Upper lobe of right lung (tissue), 1 donor: ENCODE results near the gene APLP2. TPM values are rescaled to one million over a fixed set of nuclear protein-coding genes. Genes with fewer than 3 reads are reported as not detected.

ENCODE experiments used
- ATAC-seq: fragments of 200-7000 bp; cut with Tn5 transposase; one replicate; pipeline ENCODE4 v1.9.1; 2020; ENCODE audit warnings: mild to moderate bottlenecking, moderate library complexity
- DNase-seq: peaks from one replicate; pipeline ENCODE4 v3.0.0-alpha.2; 2020
- H3K27ac ChIP-seq: fragments of 200-600 bp; one replicate; pipeline ENCODE4 v1.8.0; 2022
- H3K27me3 ChIP-seq: fragments of 200-600 bp; one replicate; pipeline ENCODE4 v1.8.0; 2022; ENCODE audit warnings: mild to moderate bottlenecking
- H3K36me3 ChIP-seq: fragments of 200-600 bp; one replicate; pipeline ENCODE4 v1.8.0; 2022
- H3K4me1 ChIP-seq: fragments of 200-600 bp; one replicate; pipeline ENCODE4 v1.8.0; 2022
- H3K4me3 ChIP-seq: fragments of 200-600 bp; one replicate; pipeline ENCODE4 v1.8.0; 2022; ENCODE audit warnings: mild to moderate bottlenecking
- H3K9me3 ChIP-seq: fragments of 200-600 bp; one replicate; pipeline ENCODE4 v1.8.0; 2022
- intact Hi-C: fragments of 100-400 bp; cut with DNase I; formaldehyde crosslinking; loops from one replicate; pipeline ENCODE4 v1.11.0; 2022
- total RNA-seq: library from RNA; stranded (reverse); fragmentation: NEBNext Ultra II Directional; extraction: Animal tissue kit (Norgen Biotek cat#: 25700); gene quantifications from one replicate; pipeline ENCODE4 v1.2.1, GENCODE V29; 2021
- TF ChIP-seq, protein P1 (sequence below): fragments of 200-600 bp; IDR thresholded peaks from one replicate; pipeline ENCODE4 v1.8.0; 2022; ENCODE audit warnings: antibody characterized with exemption
- donor health status: DM: no; HTN: yes; CAD: no; lungs with severe emphysema.

The APLP2 gene
- total RNA-seq, 1 donor from 2014 or later: 726 TPM

DNA sequence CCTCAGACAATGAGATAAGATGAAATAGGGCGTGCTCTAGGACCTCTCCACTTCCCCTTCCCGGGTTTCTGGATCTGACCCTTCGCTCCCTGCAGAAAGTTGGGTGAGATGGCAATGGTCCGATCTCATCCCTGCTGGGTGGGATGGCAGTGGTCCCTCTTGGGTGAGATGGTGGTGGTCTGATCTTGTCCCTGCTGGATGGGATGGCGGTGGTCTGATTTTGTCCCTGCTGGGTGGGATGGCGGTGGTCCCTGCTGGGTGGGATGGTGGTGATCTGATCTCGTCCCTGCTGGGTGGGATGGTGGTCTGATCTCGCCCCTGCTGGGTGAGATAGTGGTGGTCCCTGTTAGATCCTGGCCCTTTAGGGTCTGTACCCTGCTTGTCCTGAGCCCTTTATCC, 111.2 kb downstream of the APLP2 start:
- Histone ChIP-seq H3K27me3 (no peaks in the 10 kb centered on the region), H3K27ac (no peak overlapping the region), H3K4me1 (peaks cover 35% of the 10 kb centered on the region), H3K9me3 (no peaks in the 10 kb centered on the region), H3K4me3 (no peak overlapping the region), H3K36me3 (no peaks in the 10 kb centered on the region)
- ATAC-seq (peak; percentile 10), DNase-seq (no peak)
- TF ChIP-seq, protein P1, sequence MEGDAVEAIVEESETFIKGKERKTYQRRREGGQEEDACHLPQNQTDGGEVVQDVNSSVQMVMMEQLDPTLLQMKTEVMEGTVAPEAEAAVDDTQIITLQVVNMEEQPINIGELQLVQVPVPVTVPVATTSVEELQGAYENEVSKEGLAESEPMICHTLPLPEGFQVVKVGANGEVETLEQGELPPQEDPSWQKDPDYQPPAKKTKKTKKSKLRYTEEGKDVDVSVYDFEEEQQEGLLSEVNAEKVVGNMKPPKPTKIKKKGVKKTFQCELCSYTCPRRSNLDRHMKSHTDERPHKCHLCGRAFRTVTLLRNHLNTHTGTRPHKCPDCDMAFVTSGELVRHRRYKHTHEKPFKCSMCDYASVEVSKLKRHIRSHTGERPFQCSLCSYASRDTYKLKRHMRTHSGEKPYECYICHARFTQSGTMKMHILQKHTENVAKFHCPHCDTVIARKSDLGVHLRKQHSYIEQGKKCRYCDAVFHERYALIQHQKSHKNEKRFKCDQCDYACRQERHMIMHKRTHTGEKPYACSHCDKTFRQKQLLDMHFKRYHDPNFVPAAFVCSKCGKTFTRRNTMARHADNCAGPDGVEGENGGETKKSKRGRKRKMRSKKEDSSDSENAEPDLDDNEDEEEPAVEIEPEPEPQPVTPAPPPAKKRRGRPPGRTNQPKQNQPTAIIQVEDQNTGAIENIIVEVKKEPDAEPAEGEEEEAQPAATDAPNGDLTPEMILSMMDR: no peak
- intact Hi-C loops: no loop called here

DNA sequence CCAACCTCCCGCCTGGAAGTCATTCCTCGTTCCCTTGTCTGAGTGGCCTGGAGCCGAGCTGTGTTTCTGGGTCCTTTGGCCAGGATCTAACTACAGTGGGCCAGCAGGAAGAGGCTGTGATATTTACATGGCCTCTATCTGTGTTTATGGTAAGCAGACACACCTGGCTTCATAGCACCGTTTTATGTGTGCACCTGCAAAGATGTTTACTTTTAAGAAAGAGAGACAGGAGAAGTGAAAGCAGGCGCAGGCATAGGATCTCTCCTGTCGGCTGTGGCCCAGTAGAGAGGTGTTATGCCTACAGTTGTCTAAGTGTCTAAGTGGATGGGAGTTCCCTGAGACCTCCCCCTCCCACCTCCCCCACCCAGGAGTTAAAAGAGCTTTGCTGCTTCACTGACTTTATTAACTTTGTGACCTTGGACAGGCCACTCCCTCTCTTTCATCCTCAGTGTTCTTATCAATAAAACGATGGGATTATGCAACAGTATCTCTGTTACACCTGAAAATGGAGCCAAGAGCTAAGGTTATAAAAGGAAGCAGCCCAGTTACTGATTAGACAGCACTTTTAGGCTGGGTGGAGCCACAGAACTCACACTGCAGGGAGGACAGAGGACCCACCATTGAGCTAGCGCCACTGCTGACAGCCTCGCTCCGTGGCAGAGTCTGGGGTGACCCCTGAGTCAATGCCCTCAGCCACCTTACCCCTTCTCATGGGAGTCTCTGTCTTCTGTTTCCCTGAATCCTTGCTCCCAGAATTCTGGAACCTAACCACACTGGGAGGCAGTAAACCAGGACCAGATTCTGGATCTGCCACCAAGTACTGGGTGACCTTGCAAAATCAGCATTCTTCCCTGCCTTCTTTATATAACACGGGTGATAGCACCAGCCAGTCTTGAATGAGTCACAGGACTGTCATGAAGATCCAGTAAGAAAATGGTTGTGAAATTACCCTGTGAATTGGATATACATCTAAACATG, 111.9 kb downstream of the APLP2 start:
- ATAC-seq (peak; percentile 72), DNase-seq (no peak)
- Histone ChIP-seq H3K4me1 (peaks cover 35% of the 10 kb centered on the region), H3K36me3 (no peaks in the 10 kb centered on the region), H3K27me3 (no peaks in the 10 kb centered on the region), H3K9me3 (no peaks in the 10 kb centered on the region), H3K4me3 (no peak overlapping the region), H3K27ac (no peak overlapping the region)
- intact Hi-C loops: no loop called here
- TF ChIP-seq, protein P1: no peak

DNA sequence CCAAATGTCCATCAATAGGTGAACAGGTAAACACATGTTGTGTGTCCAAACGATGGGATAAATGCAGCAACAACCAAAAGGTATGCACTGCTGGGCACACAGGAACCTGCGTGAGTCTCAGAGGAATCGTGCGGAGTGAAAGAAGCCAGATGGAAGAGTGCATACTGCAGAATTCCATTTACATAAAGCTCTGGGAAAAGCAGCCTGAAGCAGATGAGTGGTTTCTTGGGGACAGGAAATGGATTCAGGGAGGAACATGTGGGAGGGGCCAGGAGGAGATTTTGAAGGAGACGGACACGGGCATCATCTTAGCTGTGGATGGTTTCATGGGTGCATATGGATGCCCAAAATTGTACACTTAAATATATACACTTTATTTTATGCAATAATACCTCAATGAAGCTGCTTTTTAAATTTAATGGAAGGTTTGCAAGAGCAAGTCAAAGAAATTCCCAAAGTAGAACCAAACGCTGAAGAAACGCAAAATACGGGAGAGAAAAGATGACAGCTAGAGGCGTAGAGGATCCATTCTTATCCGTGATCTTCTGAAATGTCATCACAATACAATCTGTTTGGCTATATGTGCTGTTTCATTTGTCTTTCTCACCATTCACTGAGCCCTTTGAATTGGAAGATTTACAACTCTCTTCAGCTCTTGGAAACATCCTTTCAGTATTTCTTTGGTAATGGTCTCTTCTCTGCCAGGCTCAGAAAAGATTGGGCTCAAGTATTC, 114.3 kb downstream of the APLP2 start:
- DNase-seq (no peak), ATAC-seq (no peak)
- H3K9me3 ChIP-seq: no peaks in the 10 kb centered on the region
- H3K4me3 ChIP-seq: no peak overlapping the region
- H3K36me3 ChIP-seq: no peaks in the 10 kb centered on the region
- intact Hi-C loops: no loop called here
- H3K27ac ChIP-seq: no peak overlapping the region
- peaks cover 28% of the 10 kb centered on the region for H3K4me1 ChIP-seq
- H3K27me3 ChIP-seq: no peaks in the 10 kb centered on the region
- TF ChIP-seq, protein P1: no peak

DNA sequence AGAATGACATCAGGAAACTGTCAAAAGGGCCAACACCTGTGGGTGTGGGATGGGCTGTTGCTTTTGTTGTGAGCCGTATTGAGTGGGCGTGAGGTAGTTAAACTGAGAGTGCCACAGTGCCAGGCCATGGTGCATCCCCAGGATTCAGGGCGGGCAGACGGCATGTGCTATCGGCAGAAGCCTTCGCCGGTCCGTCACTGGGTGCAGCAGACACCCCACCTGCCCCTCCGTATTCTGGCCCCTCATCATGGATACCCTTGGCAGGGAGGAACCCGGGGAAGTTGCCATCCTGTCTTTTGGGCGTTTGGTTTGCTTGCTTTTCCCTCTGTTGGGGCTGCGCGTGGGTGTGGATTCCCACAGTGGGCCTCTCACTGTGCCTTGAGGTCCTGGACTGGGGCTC, 117.4 kb downstream of the APLP2 start:
- Histone ChIP-seq H3K4me1 (peaks cover 2% of the 10 kb centered on the region), H3K9me3 (no peaks in the 10 kb centered on the region), H3K27me3 (no peaks in the 10 kb centered on the region), H3K36me3 (no peaks in the 10 kb centered on the region), H3K4me3 (no peak overlapping the region), H3K27ac (no peak overlapping the region)
- intact Hi-C loops: no loop called here
- TF ChIP-seq, protein P1: no peak
- ATAC-seq (no peak), DNase-seq (no peak)

DNA sequence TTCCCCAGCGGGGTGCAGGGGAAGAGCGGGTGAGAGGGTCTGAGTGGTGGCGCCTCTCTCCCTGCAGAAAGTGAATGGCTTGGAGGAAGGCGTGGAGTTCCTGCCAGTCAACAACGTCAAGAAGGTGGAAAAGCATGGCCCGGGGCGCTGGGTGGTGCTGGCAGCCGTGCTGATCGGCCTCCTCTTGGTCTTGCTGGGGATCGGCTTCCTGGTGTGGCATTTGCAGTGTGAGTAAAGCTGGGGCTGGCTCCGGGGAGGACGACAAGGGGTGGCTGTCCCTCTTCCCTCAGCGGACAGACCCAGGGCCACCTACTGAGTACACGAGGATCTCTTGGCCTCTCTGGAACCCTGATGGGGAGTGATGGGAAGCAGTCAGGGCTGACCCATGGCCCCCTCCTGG, 118.4 kb downstream of the APLP2 start:
- ATAC-seq: no peak
- H3K4me1 ChIP-seq: no peaks in the 10 kb centered on the region

More for the DNA sequence above, 118.4 kb downstream of the APLP2 start:
- TF ChIP-seq, protein P1: no peak
- Histone ChIP-seq H3K4me3 (no peak overlapping the region), H3K27me3 (no peaks in the 10 kb centered on the region), H3K36me3 (no peaks in the 10 kb centered on the region), H3K9me3 (no peaks in the 10 kb centered on the region), H3K27ac (no peak overlapping the region)
- DNase-seq: no peak
- intact Hi-C loops: no loop called here
